PC-3 (cell line): ENCODE measurements around the gene USP28. TPM values are rescaled to one million over a fixed set of nuclear protein-coding genes. Genes with fewer than 3 reads are reported as not detected.

ENCODE experiments used
- ATAC-seq: fragments of 200-7000 bp; cut with Tn5 transposase; 2 replicates; pipeline ENCODE4 v1.9.1; 2020; ENCODE audit warnings: mild to moderate bottlenecking, moderate library complexity
- BruUV-seq: library from RNA; stranded (reverse); fragments of 400-500 nt; replicated peaks from 2 replicates; lab custom pipeline; 2021; lab: Mats Ljungman, UMichigan
- CTCF ChIA-PET: fragments of 300-600 bp; sonication (Branson Sonifier 250); formaldehyde crosslinking; loops from one replicate; lab custom pipeline; 2022; ENCODE audit warnings: antibody characterized with exemption; lab: Charles Lee
- POLR2A ChIA-PET: fragments of 300-600 bp; sonication (Branson Sonifier 250); formaldehyde crosslinking; loops from one replicate; lab custom pipeline; 2022; ENCODE audit warnings: antibody characterized with exemption; ENCODE audit not compliant: unreplicated experiment; lab: Charles Lee
- DNase-seq: peaks from one replicate; pipeline ENCODE4 v3.0.0-alpha.2; 2015
- H2AFZ ChIP-seq: fragments of 300-600 bp; sonication (generic); 2 replicates; pipeline ENCODE4 v1.6.0; 2016; ENCODE audit warnings: antibody characterized with exemption, low read length
- H3F3A ChIP-seq: fragments of 300-600 bp; sonication (generic); one replicate; pipeline ENCODE4 v1.6.0; 2017; ENCODE audit warnings: antibody characterized with exemption, low read length, control low read depth, mild to moderate bottlenecking; ENCODE audit not compliant: unreplicated experiment
- H3K27ac ChIP-seq: fragments of 300-600 bp; sonication (generic); 2 replicates; pipeline ENCODE4 v1.5.1; 2016; ENCODE audit warnings: mild to moderate bottlenecking, low read length
- H3K27me3 ChIP-seq: fragments of 300-600 bp; sonication (generic); 2 replicates; pipeline ENCODE4 v1.6.1; 2016; ENCODE audit warnings: low read length, mixed read lengths
- H3K36me3 ChIP-seq: fragments of 300-600 bp; sonication (generic); 2 replicates; pipeline ENCODE4 v1.6.1; 2016; ENCODE audit warnings: low read depth, mixed run types, low read length, mixed read lengths
- H3K4me1 ChIP-seq: fragments of 300-600 bp; sonication (generic); 2 replicates; pipeline ENCODE4 v1.5.1; 2016; ENCODE audit warnings: low read length; ENCODE audit not compliant: insufficient read depth
- H3K4me2 ChIP-seq: fragments of 300-600 bp; sonication (generic); 2 replicates; pipeline ENCODE4 v1.6.0; 2016; ENCODE audit warnings: low read length
- H3K4me3 ChIP-seq: fragments of 300-600 bp; sonication (generic); 2 replicates; pipeline ENCODE4 v1.5.1; 2016; ENCODE audit warnings: mild to moderate bottlenecking, low read length, mixed read lengths
- H3K79me2 ChIP-seq: fragments of 300-600 bp; sonication (generic); 2 replicates; pipeline ENCODE4 v1.6.1; 2017; ENCODE audit warnings: low read length, mixed read lengths
- H3K9ac ChIP-seq: fragments of 300-600 bp; sonication (generic); 2 replicates; pipeline ENCODE4 v1.6.0; 2016; ENCODE audit warnings: mild to moderate bottlenecking, low read length
- H3K9me2 ChIP-seq: fragments of 300-600 bp; sonication (generic); replicated peaks from 2 replicates; pipeline ENCODE4 v1.6.1; 2016; ENCODE audit warnings: mixed run types, low read length, mixed read lengths
- H3K9me3 ChIP-seq: fragments of 300-600 bp; sonication (generic); 2 replicates; pipeline ENCODE4 v1.6.1; 2016; ENCODE audit warnings: low read length, mixed read lengths
- H4K20me1 ChIP-seq: fragments of 300-600 bp; sonication (generic); 2 replicates; pipeline ENCODE4 v1.6.1; 2016; ENCODE audit warnings: low read length, mixed read lengths
- EZH2 ChIP-seq: fragments of 300-600 bp; sonication (generic); IDR thresholded peaks from one replicate; pipeline ENCODE4 v1.6.1; 2017; ENCODE audit warnings: antibody characterized with exemption, mild to moderate bottlenecking, low read length; ENCODE audit not compliant: unreplicated experiment
- EZH2phosphoT487 ChIP-seq: fragments of 300-600 bp; sonication (generic); IDR thresholded peaks from 2 replicates; pipeline ENCODE4 v1.6.1; 2018; ENCODE audit warnings: mild to moderate bottlenecking, antibody characterized with exemption, low read length, borderline replicate concordance
- intact Hi-C: fragments of 100-400 bp; cut with micrococcal nuclease; formaldehyde crosslinking; loops from 2 replicates; pipeline ENCODE4 v1.9.0; 2023
- total RNA-seq: library from RNA; depleted of rRNA; stranded (reverse); fragments of >200 nt; gene quantifications from 2 replicates; pipeline ENCODE4 v1.2.3, GENCODE V29; 2014
- TF ChIP-seq, protein P1 (sequence below): fragments of 300-600 bp; sonication (generic); conservative IDR thresholded peaks from 2 replicates; pipeline ENCODE4 v1.5.1; 2017; ENCODE audit warnings: antibody characterized with exemption, low read depth, mild to moderate bottlenecking, low read length

The USP28 gene
- total RNA-seq, 1 experiment from 2014 or later: 27.7 TPM

DNA sequence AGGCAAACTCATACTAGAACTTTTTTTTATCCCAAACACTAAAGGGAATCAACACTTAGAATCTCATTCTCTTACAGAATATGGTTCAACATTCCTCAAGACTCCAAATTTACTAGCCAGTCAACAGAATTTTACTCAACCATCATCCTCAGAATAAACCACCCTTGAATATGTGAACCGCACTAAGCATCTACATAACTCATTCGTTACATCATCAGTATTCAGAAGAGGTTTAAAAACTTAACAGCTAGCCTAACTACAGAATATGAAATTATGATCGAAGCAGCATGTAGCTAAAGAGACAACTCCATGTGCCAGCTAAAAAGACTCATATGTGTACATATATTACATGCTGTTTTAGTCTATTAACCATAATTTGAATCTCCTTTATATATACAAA is 47.9 kb downstream of the USP28 start:
- H3K27me3 ChIP-seq: no peaks in the 10 kb centered on the region

GRCh38 chr11:113818426-113818825 is 56.9 kb downstream of the USP28 start:
- no peak overlapping the region for H3K4me3 ChIP-seq
- H3K4me1 ChIP-seq: no peaks in the 10 kb centered on the region
- no peaks in the 10 kb centered on the region for H3K79me2 ChIP-seq
- no peaks in the 10 kb centered on the region for H3F3A ChIP-seq
- no peaks in the 10 kb centered on the region for H3K27me3 ChIP-seq
- H4K20me1 ChIP-seq: no peaks in the 10 kb centered on the region
- no peak overlapping the region for H3K9ac ChIP-seq
- TF ChIP-seq EZH2: no peak
- no peak for TF ChIP-seq EZH2phosphoT487
- TF ChIP-seq, protein P1, sequence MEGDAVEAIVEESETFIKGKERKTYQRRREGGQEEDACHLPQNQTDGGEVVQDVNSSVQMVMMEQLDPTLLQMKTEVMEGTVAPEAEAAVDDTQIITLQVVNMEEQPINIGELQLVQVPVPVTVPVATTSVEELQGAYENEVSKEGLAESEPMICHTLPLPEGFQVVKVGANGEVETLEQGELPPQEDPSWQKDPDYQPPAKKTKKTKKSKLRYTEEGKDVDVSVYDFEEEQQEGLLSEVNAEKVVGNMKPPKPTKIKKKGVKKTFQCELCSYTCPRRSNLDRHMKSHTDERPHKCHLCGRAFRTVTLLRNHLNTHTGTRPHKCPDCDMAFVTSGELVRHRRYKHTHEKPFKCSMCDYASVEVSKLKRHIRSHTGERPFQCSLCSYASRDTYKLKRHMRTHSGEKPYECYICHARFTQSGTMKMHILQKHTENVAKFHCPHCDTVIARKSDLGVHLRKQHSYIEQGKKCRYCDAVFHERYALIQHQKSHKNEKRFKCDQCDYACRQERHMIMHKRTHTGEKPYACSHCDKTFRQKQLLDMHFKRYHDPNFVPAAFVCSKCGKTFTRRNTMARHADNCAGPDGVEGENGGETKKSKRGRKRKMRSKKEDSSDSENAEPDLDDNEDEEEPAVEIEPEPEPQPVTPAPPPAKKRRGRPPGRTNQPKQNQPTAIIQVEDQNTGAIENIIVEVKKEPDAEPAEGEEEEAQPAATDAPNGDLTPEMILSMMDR: no peak
- peaks cover 17% of the 10 kb centered on the region; the same call in 1 of the 2 replicates for H3K36me3 ChIP-seq
- intact Hi-C loops: no loop called here
- POLR2A ChIA-PET: no interaction called here
- no TSS peak for BruUV-seq
- H3K4me2 ChIP-seq: no peak overlapping the region
- H3K27ac ChIP-seq: no peak overlapping the region
- CTCF ChIA-PET: no interaction called here
- H3K9me3 ChIP-seq: no peaks in the 10 kb centered on the region
- peak; percentile 48 for DNase-seq
- H3K9me2 ChIP-seq: no peaks in the 10 kb centered on the region
- ATAC-seq: no peak
- H2AFZ ChIP-seq: no peak overlapping the region

More for the DNA sequence above, 47.9 kb downstream of the USP28 start:
- H3K79me2 ChIP-seq: no peaks in the 10 kb centered on the region
- intact Hi-C loops: no loop called here
- no peaks in the 10 kb centered on the region for H3K4me1 ChIP-seq
- ChIA-PET POLR2A (interaction anchor here (0.7 kb wide), 1 partner anchor 237 kb away, joined by 3 read pairs; no protein-coding TSS in a partner anchor), CTCF (no interaction called here)
- no peaks in the 10 kb centered on the region for H4K20me1 ChIP-seq
- H3K9ac ChIP-seq: no peak overlapping the region
- peaks cover 30% of the 10 kb centered on the region for H3K36me3 ChIP-seq
- no peak for TF ChIP-seq EZH2
- TF ChIP-seq, protein P1: no peak
- no peak for TF ChIP-seq EZH2phosphoT487
- no peak overlapping the region for H3K4me3 ChIP-seq
- H2AFZ ChIP-seq: no peak overlapping the region
- no peak overlapping the region for H3K27ac ChIP-seq
- BruUV-seq: no TSS peak
- no peak overlapping the region for H3K4me2 ChIP-seq
- H3K9me2 ChIP-seq: no peaks in the 10 kb centered on the region
- H3K9me3 ChIP-seq: no peaks in the 10 kb centered on the region
- no peak for DNase-seq
- no peaks in the 10 kb centered on the region for H3F3A ChIP-seq
- no peak for ATAC-seq

- TF ChIP-seq EZH2phosphoT487: no peak
- no peak for TF ChIP-seq EZH2
- TF ChIP-seq, protein P1: no peak
- ATAC-seq (no peak), DNase-seq (no peak)
- ChIA-PET POLR2A (no interaction called here), CTCF (no interaction called here)
- Histone ChIP-seq H3K9me2 (no peaks in the 10 kb centered on the region), H3K27me3 (no peaks in the 10 kb centered on the region), H2AFZ (no peak overlapping the region), H3K9ac (no peak overlapping the region), H3K4me3 (no peak overlapping the region), H3K4me2 (no peak overlapping the region), H3K4me1 (no peaks in the 10 kb centered on the region), H3K9me3 (no peaks in the 10 kb centered on the region), H3K36me3 (peaks cover 24% of the 10 kb centered on the region; the same call in 1 of the 2 replicates), H4K20me1 (no peaks in the 10 kb centered on the region), H3K79me2 (no peaks in the 10 kb centered on the region), H3K27ac (no peak overlapping the region), H3F3A (no peaks in the 10 kb centered on the region)
- BruUV-seq: no TSS peak
- intact Hi-C loops: no loop called here
Measured at GRCh38 chr11:113817626-113818025, 57.7 kb downstream of the USP28 start.
